Mesenchymal stem cell (in vitro differentiated cells and primary cell): Measurements from ENCODE around the gene FKBP8.

ENCODE experiments used
- DNase-seq: peaks from one replicate; pipeline ENCODE4 v3.0.0-alpha.2; 2013
- H2AFZ ChIP-seq: one replicate; pipeline ENCODE4 v1.6.1; 2013; ENCODE audit warnings: low read depth, mild to moderate bottlenecking, control low read depth, inconsistent platforms, low read length, moderate library complexity
- H2AK5ac ChIP-seq: 2 replicates; pipeline ENCODE4 v1.6.1; 2013; ENCODE audit warnings: low read length, moderate library complexity, mild to moderate bottlenecking, inconsistent platforms; ENCODE audit not compliant: severe bottlenecking
- H2BK120ac ChIP-seq: one replicate; pipeline ENCODE4 v1.6.1; 2013; ENCODE audit warnings: low read depth, mild to moderate bottlenecking, inconsistent platforms, low read length, moderate library complexity
- H2BK12ac ChIP-seq, 2 experiments: one replicate each; pipeline ENCODE4 v1.6.1; 2013; ENCODE audit warnings: inconsistent platforms in 2 of 2, low read length in 2 of 2, mild to moderate bottlenecking in 2 of 2, moderate library complexity in 2 of 2, control low read depth in 1 of 2
- H2BK15ac ChIP-seq: one replicate; pipeline ENCODE4 v1.6.1; 2013; ENCODE audit warnings: mild to moderate bottlenecking, low read depth, inconsistent platforms; ENCODE audit not compliant: poor library complexity, severe bottlenecking
- H2BK5ac ChIP-seq: 2 replicates; pipeline ENCODE4 v1.6.1; 2013; ENCODE audit warnings: low read depth, mild to moderate bottlenecking, low read length, control low read depth, inconsistent platforms; ENCODE audit not compliant: poor library complexity, severe bottlenecking
- H3K14ac ChIP-seq, 2 experiments: one replicate each; pipeline ENCODE4 v1.6.1; 2013; ENCODE audit warnings: inconsistent platforms in 2 of 2, low read length in 2 of 2, control low read depth in 1 of 2, mild to moderate bottlenecking in 1 of 2, moderate library complexity in 1 of 2
- H3K18ac ChIP-seq, 2 experiments: one replicate each; pipeline ENCODE4 v1.6.1; 2013; ENCODE audit warnings: inconsistent platforms in 2 of 2, low read length in 2 of 2, control low read depth in 1 of 2, low read depth in 1 of 2, mild to moderate bottlenecking in 1 of 2
- H3K23ac ChIP-seq, 2 experiments: one replicate each; pipeline ENCODE4 v1.6.1; 2013; ENCODE audit warnings: inconsistent platforms in 2 of 2, low read length in 2 of 2, mild to moderate bottlenecking in 2 of 2, moderate library complexity in 2 of 2, control low read depth in 1 of 2
- H3K27ac ChIP-seq: 2 replicates; pipeline ENCODE4 v1.5.1; 2013; ENCODE audit warnings: mild to moderate bottlenecking, moderate library complexity, low read length, control low read depth, inconsistent platforms; ENCODE audit not compliant: poor library complexity, severe bottlenecking
- H3K27me3 ChIP-seq, 2 experiments: 2 replicates each; pipeline versions ENCODE4 v1.6.1 to v1.7.0; 2013; ENCODE audit warnings: low read length in 2 of 2, mild to moderate bottlenecking in 2 of 2, moderate library complexity in 2 of 2, control low read depth in 1 of 2, inconsistent platforms in 1 of 2; ENCODE audit not compliant: control insufficient read depth in 1 of 2, insufficient read depth in 1 of 2
- H3K36me3 ChIP-seq, 2 experiments: 2 replicates each; pipeline versions ENCODE4 v1.6.1 to v1.7.0; 2013; ENCODE audit warnings: low read length in 2 of 2, control low read depth in 1 of 2, inconsistent platforms in 1 of 2, low read depth in 1 of 2, mild to moderate bottlenecking in 1 of 2; ENCODE audit not compliant: insufficient read depth in 2 of 2, control insufficient read depth in 1 of 2
- H3K4ac ChIP-seq, 2 experiments: one replicate each; pipeline ENCODE4 v1.6.1; 2013; ENCODE audit warnings: inconsistent platforms in 2 of 2, low read length in 2 of 2, mild to moderate bottlenecking in 2 of 2, moderate library complexity in 2 of 2, control low read depth in 1 of 2, low read depth in 1 of 2
- H3K4me1 ChIP-seq: 2 replicates; pipeline ENCODE4 v1.6.1; 2013; ENCODE audit warnings: low read depth, low read length, control low read depth; ENCODE audit not compliant: control insufficient read depth, insufficient read depth
- H3K4me2 ChIP-seq: 2 replicates; pipeline ENCODE4 v1.6.1; 2013; ENCODE audit warnings: low read length, mild to moderate bottlenecking, inconsistent platforms; ENCODE audit not compliant: poor library complexity, severe bottlenecking
- H3K4me3 ChIP-seq, 2 experiments: 2 replicates each; pipeline versions ENCODE4 v1.5.1 to v1.7.0; 2013; ENCODE audit warnings: low read length in 2 of 2, mild to moderate bottlenecking in 2 of 2, control low read depth in 1 of 2, low read depth in 1 of 2; ENCODE audit not compliant: insufficient read depth in 1 of 2
- H3K79me1 ChIP-seq: replicated peaks from 2 replicates; pipeline ENCODE4 v1.6.1; 2013; ENCODE audit warnings: mild to moderate bottlenecking, control low read depth, low read length, inconsistent platforms; ENCODE audit not compliant: poor library complexity, severe bottlenecking
- H3K9ac ChIP-seq: 2 replicates; pipeline ENCODE4 v1.7.0; 2013; ENCODE audit warnings: mild to moderate bottlenecking, low read length, moderate library complexity
- H3K9me3 ChIP-seq: 2 replicates; pipeline ENCODE4 v1.7.0; 2013; ENCODE audit warnings: mild to moderate bottlenecking, low read length; ENCODE audit not compliant: control insufficient read depth
- H4K8ac ChIP-seq: one replicate; pipeline ENCODE4 v1.6.1; 2013; ENCODE audit warnings: inconsistent platforms, mild to moderate bottlenecking, low read length, moderate library complexity
- H4K91ac ChIP-seq: one replicate; pipeline ENCODE4 v1.6.1; 2013; ENCODE audit warnings: mild to moderate bottlenecking, low read length, inconsistent platforms
- WGBS: methylation state at CpG from one replicate; pipeline ENCODE4 v1.1.7; 2013; ENCODE audit warnings: mixed read lengths; 5-methylcytosine and 5-hydroxymethylcytosine counted together

The FKBP8 gene

GRCh38 chr19:18536475-18536874, 6.9 kb downstream of the FKBP8 start:
- Histone ChIP-seq H3K27me3 (no peaks in the 10 kb centered on the region), H4K8ac (no peak overlapping the region), H3K14ac (no peak overlapping the region), H3K36me3 (peaks cover 74 to 81% of the 10 kb centered on the region in 2 experiments), H3K4ac (no peak overlapping the region), H3K18ac (no peak overlapping the region), H3K9ac (no peak overlapping the region), H3K4me2 (no peak overlapping the region), H2BK120ac (no peak overlapping the region), H2AK5ac (no peak overlapping the region), H2BK5ac (no peak overlapping the region), H2AFZ (no peak overlapping the region), H4K91ac (no peak overlapping the region), H3K79me1 (peaks cover 40% of the 10 kb centered on the region), H2BK15ac (no peak overlapping the region), H3K4me1 (peaks cover 3% of the 10 kb centered on the region), H3K4me3 (no peak overlapping the region), H2BK12ac (no peak overlapping the region), H3K27ac (no peak overlapping the region), H3K9me3 (no peaks in the 10 kb centered on the region), H3K23ac (no peak overlapping the region)
- 97% methylated on average over 10 of the region's 10 CpGs for WGBS
- DNase-seq: no peak

DNA sequence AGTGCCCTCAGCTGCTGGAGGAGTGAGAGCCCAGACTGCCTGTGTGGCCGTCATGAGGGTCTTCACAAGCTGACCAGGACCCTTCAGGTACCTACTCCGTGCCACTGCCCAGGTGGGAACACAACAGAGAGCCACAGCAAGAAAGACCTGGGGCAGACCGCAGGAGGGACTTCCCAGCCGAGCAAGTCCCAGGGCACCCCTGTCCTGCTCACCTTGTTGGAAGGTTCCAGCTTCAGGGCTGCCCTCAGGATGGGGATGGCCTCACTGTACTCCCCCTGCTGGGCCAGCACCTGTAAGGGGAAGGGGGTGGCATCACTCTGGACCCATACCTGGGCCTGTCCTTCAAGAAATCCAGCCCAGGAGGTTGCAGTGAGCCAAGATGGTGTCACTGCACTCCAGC, 10.3 kb downstream of the FKBP8 start:
- no peak overlapping the region for H2BK120ac ChIP-seq
- H2BK15ac ChIP-seq: no peak overlapping the region
- H3K4me3 ChIP-seq: no peak overlapping the region

GRCh38 chr19:18532168-18532890, 11.0 kb downstream of the FKBP8 start:
- H3K27me3 ChIP-seq: no peaks in the 10 kb centered on the region

More for the DNA sequence above, 10.3 kb downstream of the FKBP8 start:
- H3K4me2 ChIP-seq: no peak overlapping the region
- no peak overlapping the region for H4K8ac ChIP-seq
- no peak overlapping the region for H2AK5ac ChIP-seq
- no peak overlapping the region for H3K27ac ChIP-seq
- no peak overlapping the region for H2AFZ ChIP-seq
- WGBS: 96% methylated on average over 4 of the region's 4 CpGs
- peaks cover 8% of the 10 kb centered on the region for H3K4me1 ChIP-seq
- no peak overlapping the region for H4K91ac ChIP-seq
- H3K27me3 ChIP-seq: no peaks in the 10 kb centered on the region
- no peak overlapping the region for H2BK5ac ChIP-seq
- H3K18ac ChIP-seq: no peak overlapping the region
- no peak overlapping the region for H3K9ac ChIP-seq
- H2BK12ac ChIP-seq: no peak overlapping the region
- H3K9me3 ChIP-seq: no peaks in the 10 kb centered on the region
- H3K14ac ChIP-seq: no peak overlapping the region
- H3K23ac ChIP-seq: no peak overlapping the region
- no peak for DNase-seq
- no peak overlapping the region for H3K4ac ChIP-seq
- H3K79me1 ChIP-seq: peaks cover 24% of the 10 kb centered on the region
- peaks cover 55 to 63% of the 10 kb centered on the region in 2 experiments for H3K36me3 ChIP-seq

DNA sequence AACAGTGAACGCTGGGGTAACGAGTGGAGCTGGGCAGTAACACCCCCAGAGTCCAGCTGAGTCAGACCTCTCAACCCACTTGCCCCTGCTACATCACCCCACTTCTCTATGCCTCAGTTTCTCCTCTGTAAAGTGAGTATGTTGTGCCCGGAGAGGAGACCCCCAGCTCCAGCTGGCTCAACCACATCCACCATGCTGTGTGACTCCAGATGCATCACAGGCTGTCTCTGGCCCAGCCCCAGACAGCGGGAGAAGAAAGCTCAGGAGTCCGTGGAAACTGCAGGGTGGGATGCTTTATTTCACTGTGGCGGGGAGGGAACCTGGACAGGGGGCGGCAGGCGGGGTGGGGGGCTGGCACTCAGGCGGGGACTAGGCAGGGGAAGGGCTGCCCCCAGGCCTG, 11.9 kb downstream of the FKBP8 start:
- no peak overlapping the region for H3K18ac ChIP-seq
- peak overlapping the region in 1 of 2 experiments; percentile 31 for H2BK12ac ChIP-seq
- no peak overlapping the region for H3K14ac ChIP-seq
- H3K4ac ChIP-seq: no peak overlapping the region
- H4K8ac ChIP-seq: no peak overlapping the region
- no peak overlapping the region for H2AFZ ChIP-seq
- H3K4me3 ChIP-seq: no peak overlapping the region
- peaks cover 9% of the 10 kb centered on the region for H3K4me1 ChIP-seq
- DNase-seq: no peak
- H3K23ac ChIP-seq: no peak overlapping the region
- no peak overlapping the region for H3K27ac ChIP-seq
- H3K9me3 ChIP-seq: no peaks in the 10 kb centered on the region
- H2BK120ac ChIP-seq: no peak overlapping the region
- no peaks in the 10 kb centered on the region for H3K27me3 ChIP-seq
- H3K79me1 ChIP-seq: peaks cover 16% of the 10 kb centered on the region
- H2AK5ac ChIP-seq: no peak overlapping the region
- no peak overlapping the region for H2BK15ac ChIP-seq
- 96% methylated on average over 7 of the region's 9 CpGs for WGBS
- no peak overlapping the region for H4K91ac ChIP-seq
- H2BK5ac ChIP-seq: no peak overlapping the region
- no peak overlapping the region for H3K4me2 ChIP-seq
- peaks cover 40 to 47% of the 10 kb centered on the region in 2 experiments for H3K36me3 ChIP-seq
- no peak overlapping the region for H3K9ac ChIP-seq

More at GRCh38 chr19:18532168-18532890, 11.0 kb downstream of the FKBP8 start:
- H3K23ac ChIP-seq: no peak overlapping the region
- peaks cover 20% of the 10 kb centered on the region for H3K79me1 ChIP-seq
- no peak overlapping the region for H3K14ac ChIP-seq
- no peak overlapping the region for H2AFZ ChIP-seq
- peaks cover 48 to 55% of the 10 kb centered on the region in 2 experiments for H3K36me3 ChIP-seq
- no peak overlapping the region for H2BK120ac ChIP-seq
- H3K9me3 ChIP-seq: no peaks in the 10 kb centered on the region
- H3K18ac ChIP-seq: no peak overlapping the region
- no peak overlapping the region for H3K9ac ChIP-seq
- H2BK15ac ChIP-seq: no peak overlapping the region
- DNase-seq: no peak
- H3K4me3 ChIP-seq: no peak overlapping the region
- H3K27ac ChIP-seq: no peak overlapping the region
- H2BK12ac ChIP-seq: no peak overlapping the region
- no peak overlapping the region for H4K91ac ChIP-seq
- H2AK5ac ChIP-seq: no peak overlapping the region
- H3K4me2 ChIP-seq: no peak overlapping the region
- H4K8ac ChIP-seq: no peak overlapping the region
- H2BK5ac ChIP-seq: no peak overlapping the region
- H3K4me1 ChIP-seq: peaks cover 9% of the 10 kb centered on the region
- no peak overlapping the region for H3K4ac ChIP-seq
- WGBS: 91% methylated on average over 20 of the region's 22 CpGs
